Spleen (tissue), 11 donors: ENCODE results near the gene ADIPOR2. TPM values are rescaled to one million over a fixed set of nuclear protein-coding genes. Genes with fewer than 3 reads are reported as not detected.
"Not testable (repeated sequence)": the region's sequence is repeated elsewhere in the genome, so short reads cannot be mapped to it uniquely, and the experiment has no call there.

Experiments used
- DNase-seq: peaks from one replicate; pipeline ENCODE4 v3.0.0-alpha.2; 2020
- H3K27ac ChIP-seq, 8 donors: fragments of 200-600 bp; sonication (generic) in 7 of 8; 1 replicate in 4 of 8; 2 replicates in 4 of 8; pipeline versions ENCODE4 v1.5.0 to v1.8.0; 2016 to 2021; ENCODE audit warnings: inconsistent platforms in 4 of 8, mild to moderate bottlenecking in 4 of 8, moderate library complexity in 1 of 8
- H3K27me3 ChIP-seq, 7 donors: fragments of 200-600 bp; sonication (generic) in 6 of 7; replicated peaks in 1 of 7; 1 replicate in 4 of 7; 2 replicates in 3 of 7; pipeline versions ENCODE4 v1.5.0 to v1.8.0; 2016 to 2021; ENCODE audit warnings: inconsistent platforms in 3 of 7, mild to moderate bottlenecking in 1 of 7
- H3K36me3 ChIP-seq, 6 donors: fragments of 200-600 bp; sonication (generic) in 5 of 6; 1 replicate in 4 of 6; 2 replicates in 2 of 6; pipeline versions ENCODE4 v1.5.0 to v1.8.0; 2016 to 2021; ENCODE audit warnings: inconsistent platforms in 2 of 6
- H3K4me1 ChIP-seq, 6 donors: fragments of 200-600 bp; sonication (generic) in 5 of 6; 1 replicate in 3 of 6; 2 replicates in 3 of 6; pipeline versions ENCODE4 v1.5.0 to v1.8.0; 2016 to 2021; ENCODE audit warnings: inconsistent platforms in 3 of 6
- H3K4me3 ChIP-seq, 8 donors: fragments of 200-600 bp; sonication (generic) in 7 of 8; 1 replicate in 4 of 8; 2 replicates in 4 of 8; pipeline versions ENCODE4 v1.5.0 to v1.8.0; 2016 to 2021; ENCODE audit warnings: inconsistent platforms in 4 of 8, mild to moderate bottlenecking in 4 of 8, moderate library complexity in 2 of 8
- H3K9me3 ChIP-seq, 8 donors: fragments of 200-600 bp; sonication (generic) in 7 of 8; 1 replicate in 4 of 8; 2 replicates in 4 of 8; pipeline versions ENCODE4 v1.5.0 to v1.8.0; 2016 to 2021; ENCODE audit warnings: inconsistent platforms in 4 of 8
- POLR2A ChIP-seq, 3 donors: fragments of 450-650 bp; IDR thresholded peaks; one replicate each; pipeline ENCODE4 v1.5.1; 2017; ENCODE audit warnings: antibody characterized with exemption in 3 of 3, mild to moderate bottlenecking in 1 of 3
- POLR2AphosphoS5 ChIP-seq, 3 donors: sonication (generic); formaldehyde crosslinking; IDR thresholded peaks; one replicate each; pipeline ENCODE4 v1.5.1; 2017; ENCODE audit warnings: antibody characterized with exemption in 3 of 3
- WGBS, 5 donors: extraction: QIAGEN DNeasy Blood & Tissue Kit in 3 of 5; methylation state at CpG; one replicate each; pipeline versions ENCODE4 v1.1.5 to v1.1.7; 2013 to 2018; 5-methylcytosine and 5-hydroxymethylcytosine counted together
- intact Hi-C: fragments of 100-400 bp; cut with DNase I; formaldehyde crosslinking; loops from one replicate; pipeline ENCODE4 v1.15.0; 2023; ENCODE audit warnings: low total_unique reads
- polyA plus RNA-seq, 3 donors: library from polyadenylated mRNA; stranded (reverse); fragments of 200-250 nt; gene quantifications; one replicate each; pipeline ENCODE4 v1.2.1, GENCODE V29; 2013
- total RNA-seq, 7 donors: library from RNA; depleted of rRNA in 3 of 7; stranded (reverse); fragments of >200 nt in 3 of 7; fragmentation: NEBNext Ultra II Directional in 4 of 7; extraction: Animal tissue kit (Norgen Biotek cat#: 25700) in 4 of 7; gene quantifications; one replicate each; pipeline versions ENCODE4 v1.1.0 to v1.2.1, GENCODE V29; 2016 to 2021
- TF ChIP-seq, protein P1 (sequence below), 11 experiments: fragments of 200-600 bp in 7 of 11; fragments of 450-650 bp in 4 of 11; sonication (generic) in 4 of 11; IDR thresholded peaks in 8 of 11; conservative IDR thresholded peaks in 3 of 11; 1 replicate in 7 of 11; 2 replicates in 4 of 11; pipeline versions ENCODE4 v1.4.0 to v1.8.0; 2016 to 2021; ENCODE audit warnings: antibody characterized with exemption in 11 of 11, inconsistent platforms in 4 of 11, mild to moderate bottlenecking in 1 of 11
- donor health status: healthy with polysubstance abuse.
- donor health status: DM: no; HTN: no; CAD: no; lungs with moderate emphysema.
- donor health status: DM: no; HTN: no; CAD: no.
- donor health status: Bipolar disorder and iron deficiency.
- donor health status: healthy.
- donor health status: DM: no; HTN: no; CAD: no.
- donor health status: DM: yes; HTN: yes; CAD: no.

ADIPOR2 gene
- total and polyA plus RNA-seq, 10 donors = 12.9 to 43.7 (median 38.8) TPM

DNA sequence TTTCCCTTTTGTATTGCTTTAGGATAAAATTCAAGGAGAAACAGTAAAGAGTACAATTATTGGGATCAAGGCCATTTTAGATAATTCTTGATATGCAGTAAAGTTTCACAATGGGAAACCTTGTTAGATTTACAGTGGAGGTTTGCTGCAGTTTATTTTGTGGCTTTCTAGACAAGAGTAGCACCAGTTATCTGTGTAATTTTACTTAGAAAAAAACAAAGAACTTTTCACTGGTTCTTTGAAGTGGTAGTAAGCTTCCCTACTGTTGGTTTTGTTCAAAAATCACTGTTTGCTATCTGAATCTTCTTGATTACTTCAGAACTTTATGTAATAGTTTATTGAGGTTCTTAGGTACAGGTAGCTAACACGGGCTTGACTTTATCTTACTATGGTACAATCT is 42.0 kb downstream of the ADIPOR2 start:
- 76 to 89% (median 79%) methylated on average over 1 of the region's 1 CpG for WGBS, 5 donors

DNA sequence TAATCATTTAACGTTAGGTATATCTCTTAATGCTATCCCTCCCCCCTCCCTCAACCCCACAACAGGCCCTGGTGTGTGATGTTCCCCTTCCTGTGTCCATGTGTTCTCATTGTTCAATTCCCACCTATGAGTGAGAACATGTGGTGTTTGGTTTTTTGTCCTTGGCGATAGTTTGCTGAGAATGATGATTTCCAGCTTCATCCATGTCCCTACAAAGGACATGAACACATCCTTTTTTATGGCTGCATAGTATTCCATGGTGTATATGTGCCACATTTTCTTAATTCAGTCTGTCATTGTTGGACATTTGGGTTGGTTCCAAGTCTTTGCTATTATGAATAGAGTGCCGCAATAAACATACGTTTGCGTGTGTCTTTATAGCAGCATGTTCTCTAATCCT is 42.8 kb downstream of the ADIPOR2 start:
- WGBS, 5 donors = 96 to 98% (median 97%) methylated on average over 5 of the region's 5 CpGs
- H3K36me3 ChIP-seq, H3K9me3 ChIP-seq, H3K27ac ChIP-seq, H3K27me3 ChIP-seq, intact Hi-C loops, H3K4me3 ChIP-seq, DNase-seq: not testable (repeated sequence)
- H3K4me1 ChIP-seq = peaks cover 0 to 29% (median 13%) of the 10 kb centered on the region in 6 donors

More for the DNA sequence above, 42.0 kb downstream of the ADIPOR2 start:
- intact Hi-C loops = no loop called here
- H3K4me3 ChIP-seq = no peak overlapping the region
- H3K4me1 ChIP-seq = peaks cover 0 to 25% (median 11%) of the 10 kb centered on the region in 6 donors
- H3K27ac ChIP-seq = no peak overlapping the region
- no peak for DNase-seq
- no peaks in the 10 kb centered on the region for H3K27me3 ChIP-seq
- H3K36me3 ChIP-seq = peaks cover 0 to 14% (median 2%) of the 10 kb centered on the region in 6 donors
- H3K9me3 ChIP-seq = no peaks in the 10 kb centered on the region
- TF ChIP-seq POLR2A (IDR thresholded peaks at IDR 0.05) (no peak), POLR2AphosphoS5 (IDR thresholded peaks at IDR 0.05) (no peak)
- TF ChIP-seq, protein P1, sequence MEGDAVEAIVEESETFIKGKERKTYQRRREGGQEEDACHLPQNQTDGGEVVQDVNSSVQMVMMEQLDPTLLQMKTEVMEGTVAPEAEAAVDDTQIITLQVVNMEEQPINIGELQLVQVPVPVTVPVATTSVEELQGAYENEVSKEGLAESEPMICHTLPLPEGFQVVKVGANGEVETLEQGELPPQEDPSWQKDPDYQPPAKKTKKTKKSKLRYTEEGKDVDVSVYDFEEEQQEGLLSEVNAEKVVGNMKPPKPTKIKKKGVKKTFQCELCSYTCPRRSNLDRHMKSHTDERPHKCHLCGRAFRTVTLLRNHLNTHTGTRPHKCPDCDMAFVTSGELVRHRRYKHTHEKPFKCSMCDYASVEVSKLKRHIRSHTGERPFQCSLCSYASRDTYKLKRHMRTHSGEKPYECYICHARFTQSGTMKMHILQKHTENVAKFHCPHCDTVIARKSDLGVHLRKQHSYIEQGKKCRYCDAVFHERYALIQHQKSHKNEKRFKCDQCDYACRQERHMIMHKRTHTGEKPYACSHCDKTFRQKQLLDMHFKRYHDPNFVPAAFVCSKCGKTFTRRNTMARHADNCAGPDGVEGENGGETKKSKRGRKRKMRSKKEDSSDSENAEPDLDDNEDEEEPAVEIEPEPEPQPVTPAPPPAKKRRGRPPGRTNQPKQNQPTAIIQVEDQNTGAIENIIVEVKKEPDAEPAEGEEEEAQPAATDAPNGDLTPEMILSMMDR (IDR thresholded peaks at IDR 0.05 in 8 of 11, conservative IDR thresholded peaks at IDR 0.05 in 3 of 11) = no peak

DNA sequence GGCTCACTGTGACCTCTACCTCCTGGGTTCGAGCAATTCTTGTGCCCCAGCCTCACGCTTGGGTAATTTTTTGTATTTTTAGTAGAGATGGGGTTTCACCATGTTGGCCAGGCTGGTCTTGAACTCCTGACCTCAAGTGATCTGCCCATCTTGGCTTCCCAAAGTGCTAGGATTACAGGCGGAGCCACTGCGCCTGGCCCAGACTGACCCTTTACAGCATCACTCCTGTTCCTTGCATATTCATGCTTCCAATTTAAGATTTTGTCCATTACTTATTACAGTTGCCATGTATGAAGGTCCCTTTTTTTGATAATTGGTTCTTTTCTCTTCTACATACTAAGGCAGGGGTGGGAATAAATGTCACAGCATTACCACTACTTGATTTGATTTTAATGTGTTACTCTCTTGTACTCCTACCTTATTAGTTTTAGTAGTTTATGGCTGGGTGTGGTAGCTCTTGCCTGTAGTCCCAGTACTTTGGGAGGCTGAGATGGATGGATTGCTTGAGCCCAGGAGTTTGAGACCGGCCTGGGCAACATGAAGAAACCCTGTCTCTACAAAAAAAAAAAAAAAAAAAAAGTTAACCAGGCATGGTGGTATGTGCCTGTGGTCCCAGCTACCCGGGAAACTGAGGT is 46.9 kb downstream of the ADIPOR2 start:
- Histone ChIP-seq H3K27me3 (no peaks in the 10 kb centered on the region), H3K36me3 (no peaks in the 10 kb centered on the region), H3K27ac (no peak overlapping the region), H3K9me3 (no peaks in the 10 kb centered on the region), H3K4me3 (no peak overlapping the region), H3K4me1 (peaks cover 4 to 53% (median 37%) of the 10 kb centered on the region in 6 donors)
- intact Hi-C loops = no loop called here
- TF ChIP-seq POLR2AphosphoS5 (IDR thresholded peaks at IDR 0.05) (no peak), POLR2A (IDR thresholded peaks at IDR 0.05) (no peak)
- TF ChIP-seq, protein P1 (IDR thresholded peaks at IDR 0.05 in 8 of 11, conservative IDR thresholded peaks at IDR 0.05 in 3 of 11) = no peak
- WGBS, 5 donors = 87 to 93% (median 92%) methylated on average over 6 of the region's 6 CpGs
- no peak for DNase-seq

DNA sequence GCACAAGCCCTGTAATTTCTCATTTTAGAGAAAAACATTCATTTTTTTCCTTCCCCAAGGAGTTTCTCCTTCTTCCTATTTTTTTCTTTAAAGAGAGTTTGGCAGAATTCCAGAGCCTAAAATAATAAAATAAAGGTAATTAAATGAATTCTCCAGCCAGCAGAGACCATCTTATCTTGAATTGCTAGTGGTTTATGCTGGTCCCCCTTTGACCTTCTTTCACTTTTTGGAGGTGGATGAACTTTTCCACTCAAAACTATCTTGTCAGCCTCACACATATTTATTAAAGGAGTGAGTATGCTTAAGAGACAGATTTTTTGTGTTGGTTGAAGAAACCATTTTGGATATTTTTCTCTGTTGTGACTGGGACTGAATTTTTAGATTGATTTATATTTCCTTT is 47.6 kb downstream of the ADIPOR2 start:
- TF ChIP-seq, protein P1 (IDR thresholded peaks at IDR 0.05 in 8 of 11, conservative IDR thresholded peaks at IDR 0.05 in 3 of 11) = no peak
- no peak for TF ChIP-seq POLR2AphosphoS5 (IDR thresholded peaks at IDR 0.05)
- TF ChIP-seq POLR2A (IDR thresholded peaks at IDR 0.05) = no peak
- intact Hi-C loops = no loop called here
- DNase-seq = no peak
- Histone ChIP-seq H3K27me3 (no peaks in the 10 kb centered on the region), H3K4me1 (peaks cover 4 to 53% (median 35%) of the 10 kb centered on the region in 6 donors), H3K9me3 (no peaks in the 10 kb centered on the region), H3K4me3 (no peak overlapping the region), H3K36me3 (no peaks in the 10 kb centered on the region), H3K27ac (no peak overlapping the region)
